Duodenal mucosa (tissue), 2 donors: Measurements from ENCODE around the gene PLGRKT.
"Not testable (repeated sequence)": the region's sequence is repeated elsewhere in the genome, so short reads cannot be mapped to it uniquely, and the experiment has no call there.

ENCODE experiments used
- H3K27ac ChIP-seq: one replicate; pipeline ENCODE4 v1.7.0; 2013; ENCODE audit warnings: low read depth, low read length
- H3K27me3 ChIP-seq, 2 donors: one replicate each; pipeline ENCODE4 v1.7.0; 2013; ENCODE audit warnings: low read length in 2 of 2, control low read depth in 1 of 2; ENCODE audit not compliant: insufficient read depth in 2 of 2, control insufficient read depth in 1 of 2
- H3K36me3 ChIP-seq, 2 donors: one replicate each; pipeline ENCODE4 v1.7.0; 2013; ENCODE audit warnings: low read length in 2 of 2, control low read depth in 1 of 2; ENCODE audit not compliant: insufficient read depth in 2 of 2, control insufficient read depth in 1 of 2
- H3K4me1 ChIP-seq, 2 donors: one replicate each; pipeline ENCODE4 v1.7.0; 2013; ENCODE audit warnings: low read length in 2 of 2, control low read depth in 1 of 2; ENCODE audit not compliant: insufficient read depth in 2 of 2, control insufficient read depth in 1 of 2
- H3K4me3 ChIP-seq, 2 donors: one replicate each; pipeline ENCODE4 v1.7.0; 2013; ENCODE audit warnings: low read length in 2 of 2, low read depth in 1 of 2
- H3K9ac ChIP-seq, 2 donors: one replicate each; pipeline ENCODE4 v1.7.0; 2013; ENCODE audit warnings: low read length in 2 of 2, low read depth in 1 of 2
- H3K9me3 ChIP-seq, 2 donors: one replicate each; pipeline ENCODE4 v1.7.0; 2013; ENCODE audit warnings: low read length in 2 of 2, control low read depth in 1 of 2; ENCODE audit not compliant: control insufficient read depth in 1 of 2

The PLGRKT gene

GRCh38 chr9:5445886-5446285 lies 8.2 kb upstream of the PLGRKT start:
- Histone ChIP-seq H3K27me3 (no peaks in the 10 kb centered on the region), H3K9ac (no peak overlapping the region), H3K9me3 (no peaks in the 10 kb centered on the region), H3K36me3 (no peaks in the 10 kb centered on the region), H3K4me3 (no peak overlapping the region), H3K4me1 (peaks cover 7 to 10% of the 10 kb centered on the region in 2 donors), H3K27ac (no peak overlapping the region)

DNA sequence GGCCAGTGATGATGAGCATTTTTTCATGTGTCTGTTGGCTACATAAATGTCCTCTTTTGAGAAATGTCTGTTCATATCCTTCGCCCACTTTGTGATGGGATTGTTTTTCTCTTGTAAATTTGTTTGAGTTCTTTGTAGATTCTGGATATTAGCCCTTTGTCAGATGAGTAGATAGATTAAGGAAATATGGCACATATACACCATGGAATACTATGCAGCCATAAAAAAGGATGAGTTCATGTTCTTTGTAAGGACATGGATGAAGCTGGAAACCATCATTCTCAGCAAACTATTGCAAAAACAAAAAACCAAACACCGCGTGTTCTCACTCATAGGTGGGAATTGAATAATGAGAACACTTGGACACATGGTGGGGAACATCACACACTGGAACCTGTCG lies 7.4 kb upstream of the PLGRKT start:
- H3K9ac ChIP-seq, H3K27me3 ChIP-seq, H3K9me3 ChIP-seq, H3K4me1 ChIP-seq, H3K27ac ChIP-seq, H3K36me3 ChIP-seq, H3K4me3 ChIP-seq: not testable (repeated sequence)

DNA sequence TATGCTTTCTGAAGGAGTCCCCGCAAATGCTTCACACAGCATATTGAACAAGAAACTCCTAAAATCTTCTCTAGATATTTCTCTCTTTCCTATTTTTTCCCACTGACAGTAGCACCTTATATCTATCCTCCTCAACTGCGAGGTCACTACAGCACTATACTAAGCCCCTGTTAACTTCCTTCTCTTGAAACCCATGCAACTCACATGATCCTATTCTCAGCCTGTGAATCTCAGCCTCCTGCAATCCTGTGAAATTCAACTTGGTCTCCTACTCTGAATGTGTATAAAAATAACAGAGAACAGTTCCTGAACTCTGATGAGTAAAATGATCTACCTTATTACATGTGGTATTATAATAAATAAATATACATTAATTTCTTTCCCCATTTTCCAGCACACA lies 6.1 kb upstream of the PLGRKT start:
- Histone ChIP-seq H3K36me3 (no peaks in the 10 kb centered on the region), H3K9me3 (no peaks in the 10 kb centered on the region), H3K27me3 (no peaks in the 10 kb centered on the region), H3K4me1 (no peaks in the 10 kb centered on the region), H3K9ac (no peak overlapping the region), H3K4me3 (no peak overlapping the region), H3K27ac (no peak overlapping the region)

DNA sequence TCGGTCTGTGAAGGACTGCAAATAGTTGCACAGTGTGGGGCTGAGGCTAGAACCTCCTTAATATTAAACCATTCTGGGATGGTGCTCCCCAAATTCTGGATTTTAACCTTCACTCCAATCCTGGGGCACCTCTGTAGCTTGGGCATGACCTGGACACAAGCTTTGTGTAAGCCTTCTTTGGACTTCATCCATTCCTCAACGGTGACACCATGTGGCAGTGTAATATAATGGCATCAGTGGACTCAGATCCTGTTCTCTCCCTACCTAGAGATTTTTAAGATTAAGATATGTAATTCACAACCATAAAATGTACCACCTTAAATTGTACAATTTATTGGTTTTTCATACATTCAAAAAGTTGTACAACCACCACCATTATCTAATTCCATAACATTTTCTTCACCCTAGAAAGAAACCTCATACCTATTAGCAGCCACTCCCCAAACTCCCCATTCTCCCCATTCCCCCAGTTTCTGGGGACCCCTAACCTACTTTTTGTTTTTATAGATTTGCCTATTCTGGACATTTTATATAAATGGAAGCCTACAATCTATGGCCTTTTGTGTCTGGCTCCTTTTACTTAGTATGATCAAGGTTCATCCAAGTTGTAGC lies 4.8 kb upstream of the PLGRKT start:
- Histone ChIP-seq H3K4me3 (no peak overlapping the region), H3K9me3 (no peaks in the 10 kb centered on the region), H3K27me3 (no peaks in the 10 kb centered on the region), H3K36me3 (no peaks in the 10 kb centered on the region), H3K27ac (no peak overlapping the region), H3K9ac (no peak overlapping the region), H3K4me1 (peaks cover 9% of the 10 kb centered on the region in 2 donors)

DNA sequence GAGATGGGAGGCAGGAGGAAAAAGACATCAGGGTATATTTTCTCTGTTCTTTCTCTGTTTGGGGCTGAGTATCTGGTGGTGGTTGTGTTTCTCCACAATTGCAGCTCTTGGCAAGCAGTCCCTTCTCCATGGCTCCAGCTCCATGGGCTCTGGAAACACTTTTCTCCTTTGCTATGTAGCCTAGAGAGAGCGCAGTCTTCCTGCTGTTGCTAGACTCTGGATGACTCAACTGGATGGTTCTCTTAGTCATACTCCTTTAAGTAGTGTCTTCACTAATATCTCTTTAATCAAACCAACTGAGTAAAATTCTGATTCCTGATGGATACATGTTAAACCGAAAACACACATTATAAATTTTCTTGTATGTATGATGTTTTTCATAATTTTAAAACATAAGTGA lies 3.3 kb upstream of the PLGRKT start:
- Histone ChIP-seq H3K4me1 (peaks cover 19 to 20% of the 10 kb centered on the region in 2 donors), H3K36me3 (peaks cover 0 to 1% of the 10 kb centered on the region in 2 donors), H3K27ac (no peak overlapping the region), H3K9me3 (no peaks in the 10 kb centered on the region), H3K9ac (no peak overlapping the region), H3K4me3 (no peak overlapping the region), H3K27me3 (no peaks in the 10 kb centered on the region)

DNA sequence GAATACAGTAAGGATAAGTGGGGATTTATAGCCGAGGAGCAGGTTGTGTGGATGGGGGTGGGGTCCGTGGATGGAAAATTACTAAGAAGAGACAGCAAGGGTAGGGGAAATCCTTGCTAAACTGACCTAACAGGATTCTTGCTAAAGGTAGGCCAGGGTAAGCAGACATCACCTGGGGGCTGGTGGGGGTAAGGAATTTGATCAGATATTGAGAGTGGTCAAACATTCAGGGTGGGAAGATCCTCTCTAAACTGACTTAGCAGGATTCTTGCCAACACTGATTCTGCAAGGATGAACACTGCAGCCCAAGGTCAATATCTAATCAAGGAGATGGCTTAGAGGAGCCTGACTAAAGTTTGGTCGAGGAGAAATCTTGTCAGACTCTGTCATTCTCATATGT lies 2.7 kb upstream of the PLGRKT start:
- no peaks in the 10 kb centered on the region for H3K27me3 ChIP-seq
- H3K36me3 ChIP-seq: peaks cover 0 to 7% of the 10 kb centered on the region in 2 donors
- no peak overlapping the region for H3K27ac ChIP-seq

DNA sequence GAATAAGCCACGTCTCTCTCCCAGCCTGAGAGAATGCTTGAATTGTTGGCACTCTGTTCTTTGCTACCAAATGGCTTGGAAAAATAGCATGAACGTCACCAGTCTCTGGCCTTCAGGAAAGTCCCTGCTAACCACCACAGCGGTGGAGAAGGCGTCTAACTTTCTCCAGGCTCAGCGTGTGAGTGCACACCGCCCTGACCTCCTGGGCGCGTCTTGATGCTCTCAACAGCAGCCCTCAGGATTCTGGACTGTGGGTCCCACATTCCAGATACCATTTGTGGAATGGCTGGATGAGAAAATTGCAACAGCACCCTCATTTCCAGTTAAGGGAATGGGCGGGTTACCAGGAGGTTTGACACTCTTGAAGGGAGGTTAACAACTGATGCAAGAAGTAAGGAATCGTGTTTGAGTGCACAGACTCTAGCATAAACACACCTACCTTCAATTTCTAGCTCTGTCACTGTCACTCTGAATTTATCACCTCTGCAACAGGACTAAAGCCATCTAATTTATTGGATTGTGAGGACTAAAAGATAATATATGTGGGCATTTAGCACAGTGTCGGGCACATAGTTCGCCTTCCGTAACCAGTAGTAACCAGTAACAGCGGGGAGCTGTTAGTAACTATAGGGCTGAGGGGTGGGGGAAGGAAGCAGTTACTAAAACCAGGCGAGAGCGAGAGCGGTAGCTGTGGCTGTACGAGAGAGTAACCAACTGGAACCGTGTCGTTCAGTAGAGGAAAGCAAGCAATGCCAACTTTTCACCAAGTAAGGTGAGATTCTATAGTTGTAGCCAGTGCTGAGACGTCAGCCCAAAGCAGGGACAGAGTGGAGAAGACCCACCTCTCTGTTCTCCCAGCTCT lies 807 bp upstream of the PLGRKT start:
- H3K27me3 ChIP-seq: no peaks in the 10 kb centered on the region
- H3K9me3 ChIP-seq: no peaks in the 10 kb centered on the region
- H3K36me3 ChIP-seq: peaks cover 0 to 10% of the 10 kb centered on the region in 2 donors
- H3K4me1 ChIP-seq: peaks cover 26 to 28% of the 10 kb centered on the region in 2 donors
- peak overlapping the region; percentile 95 for H3K4me3 ChIP-seq
- H3K27ac ChIP-seq: peak overlapping the region; percentile 54
- H3K9ac ChIP-seq: peak overlapping the region; percentile 70 to 87

More for the DNA sequence above, 2.7 kb upstream of the PLGRKT start:
- H3K9ac ChIP-seq: no peak overlapping the region
- H3K4me1 ChIP-seq: peaks cover 25 to 26% of the 10 kb centered on the region in 2 donors
- no peaks in the 10 kb centered on the region for H3K9me3 ChIP-seq
- H3K4me3 ChIP-seq: no peak overlapping the region

GRCh38 chr9:5436441-5436840 lies 1.3 kb downstream of the PLGRKT start:
- H3K9ac ChIP-seq: peak overlapping the region; percentile 27 to 87
- peak overlapping the region; percentile 95 for H3K4me3 ChIP-seq
- no peaks in the 10 kb centered on the region for H3K9me3 ChIP-seq
- H3K27me3 ChIP-seq: no peaks in the 10 kb centered on the region
- peaks cover 26 to 28% of the 10 kb centered on the region in 2 donors for H3K4me1 ChIP-seq
- peaks cover 3 to 10% of the 10 kb centered on the region in 2 donors for H3K36me3 ChIP-seq
- peak overlapping the region; percentile 26 for H3K27ac ChIP-seq

DNA sequence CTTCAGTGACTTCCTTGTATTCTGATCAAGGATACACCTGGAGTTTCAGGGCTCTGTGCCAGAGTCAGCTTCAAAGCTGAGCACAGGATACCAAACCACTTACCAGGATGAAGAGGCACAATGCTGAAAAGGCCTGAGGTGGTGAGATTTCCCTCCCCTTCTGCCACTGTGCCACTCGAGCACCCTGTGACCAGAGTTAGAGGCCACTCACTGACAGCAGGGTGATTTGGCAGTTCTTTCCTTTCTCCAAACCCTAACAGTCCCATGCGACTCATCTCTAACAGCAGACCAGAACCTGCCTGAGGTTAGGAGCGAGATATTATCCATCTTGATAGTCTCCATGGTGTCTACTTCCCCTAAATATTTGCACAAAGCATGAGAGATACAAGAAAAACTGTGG lies 1.8 kb downstream of the PLGRKT start:
- no peaks in the 10 kb centered on the region for H3K27me3 ChIP-seq
- H3K9me3 ChIP-seq: no peaks in the 10 kb centered on the region
- peak overlapping the region; percentile 95 for H3K4me3 ChIP-seq
- H3K4me1 ChIP-seq: peaks cover 26 to 28% of the 10 kb centered on the region in 2 donors
- peak overlapping the region; percentile 4 to 27 for H3K9ac ChIP-seq
- peaks cover 3 to 10% of the 10 kb centered on the region in 2 donors for H3K36me3 ChIP-seq
- H3K27ac ChIP-seq: no peak overlapping the region
